HepG2 (cell line): ENCODE results near the gene POFUT2.

Experiments
- NFIC ChIP-seq: IDR thresholded peaks from 2 replicates; pipeline ENCODE4 v1.6.1; 2012; ENCODE audit warnings: mild to moderate bottlenecking, low read length, inconsistent platforms
- ZNF549 ChIP-seq: sonication (generic); formaldehyde crosslinking; IDR thresholded peaks from 2 replicates; pipeline ENCODE4 v1.5.0; 2020; ENCODE audit warnings: missing genetic modification reagents
- ZNF792 ChIP-seq: IDR thresholded peaks from 2 replicates; pipeline ENCODE4 v1.6.1; 2016
- TF ChIP-seq, protein P1 (sequence below): sonication (generic); formaldehyde crosslinking; IDR thresholded peaks from 2 replicates; pipeline ENCODE4 v1.4.0; 2020; ENCODE audit warnings: missing genetic modification reagents
- TF ChIP-seq, protein P2 (sequence below): sonication (generic); formaldehyde crosslinking; IDR thresholded peaks from 2 replicates; pipeline ENCODE4 v1.4.0; 2020; ENCODE audit warnings: missing genetic modification reagents, mild to moderate bottlenecking, borderline replicate concordance
- TF ChIP-seq, protein P3 (sequence below): sonication (generic); formaldehyde crosslinking; IDR thresholded peaks from 2 replicates; pipeline ENCODE4 v1.5.0; 2020; ENCODE audit warnings: mild to moderate bottlenecking, missing genetic modification reagents, moderate library complexity

DNA sequence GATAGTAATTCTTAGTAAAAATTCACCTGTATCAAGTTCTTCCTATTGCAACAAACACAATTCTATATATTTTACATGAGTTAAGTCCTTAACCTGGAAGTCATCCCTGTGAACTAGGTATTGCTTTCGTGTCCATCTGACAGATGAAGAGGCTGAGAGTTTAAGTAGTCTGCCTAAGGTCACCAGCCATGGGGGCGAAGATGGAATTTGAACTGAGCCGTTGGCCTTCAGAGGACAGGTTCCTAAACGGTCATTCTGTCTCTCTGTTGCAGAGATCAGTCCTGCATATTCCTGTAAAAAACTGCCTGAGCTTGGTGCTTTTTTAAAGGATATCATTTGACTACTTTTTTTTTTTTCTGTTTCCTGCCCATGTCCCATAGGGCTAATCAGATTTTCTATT is 10.2 kb upstream of the POFUT2 start:
- TF ChIP-seq, protein P1, sequence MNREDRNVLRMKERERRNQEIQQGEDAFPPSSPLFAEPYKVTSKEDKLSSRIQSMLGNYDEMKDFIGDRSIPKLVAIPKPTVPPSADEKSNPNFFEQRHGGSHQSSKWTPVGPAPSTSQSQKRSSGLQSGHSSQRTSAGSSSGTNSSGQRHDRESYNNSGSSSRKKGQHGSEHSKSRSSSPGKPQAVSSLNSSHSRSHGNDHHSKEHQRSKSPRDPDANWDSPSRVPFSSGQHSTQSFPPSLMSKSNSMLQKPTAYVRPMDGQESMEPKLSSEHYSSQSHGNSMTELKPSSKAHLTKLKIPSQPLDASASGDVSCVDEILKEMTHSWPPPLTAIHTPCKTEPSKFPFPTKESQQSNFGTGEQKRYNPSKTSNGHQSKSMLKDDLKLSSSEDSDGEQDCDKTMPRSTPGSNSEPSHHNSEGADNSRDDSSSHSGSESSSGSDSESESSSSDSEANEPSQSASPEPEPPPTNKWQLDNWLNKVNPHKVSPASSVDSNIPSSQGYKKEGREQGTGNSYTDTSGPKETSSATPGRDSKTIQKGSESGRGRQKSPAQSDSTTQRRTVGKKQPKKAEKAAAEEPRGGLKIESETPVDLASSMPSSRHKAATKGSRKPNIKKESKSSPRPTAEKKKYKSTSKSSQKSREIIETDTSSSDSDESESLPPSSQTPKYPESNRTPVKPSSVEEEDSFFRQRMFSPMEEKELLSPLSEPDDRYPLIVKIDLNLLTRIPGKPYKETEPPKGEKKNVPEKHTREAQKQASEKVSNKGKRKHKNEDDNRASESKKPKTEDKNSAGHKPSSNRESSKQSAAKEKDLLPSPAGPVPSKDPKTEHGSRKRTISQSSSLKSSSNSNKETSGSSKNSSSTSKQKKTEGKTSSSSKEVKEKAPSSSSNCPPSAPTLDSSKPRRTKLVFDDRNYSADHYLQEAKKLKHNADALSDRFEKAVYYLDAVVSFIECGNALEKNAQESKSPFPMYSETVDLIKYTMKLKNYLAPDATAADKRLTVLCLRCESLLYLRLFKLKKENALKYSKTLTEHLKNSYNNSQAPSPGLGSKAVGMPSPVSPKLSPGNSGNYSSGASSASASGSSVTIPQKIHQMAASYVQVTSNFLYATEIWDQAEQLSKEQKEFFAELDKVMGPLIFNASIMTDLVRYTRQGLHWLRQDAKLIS: no peak
- TF ChIP-seq, protein P2, sequence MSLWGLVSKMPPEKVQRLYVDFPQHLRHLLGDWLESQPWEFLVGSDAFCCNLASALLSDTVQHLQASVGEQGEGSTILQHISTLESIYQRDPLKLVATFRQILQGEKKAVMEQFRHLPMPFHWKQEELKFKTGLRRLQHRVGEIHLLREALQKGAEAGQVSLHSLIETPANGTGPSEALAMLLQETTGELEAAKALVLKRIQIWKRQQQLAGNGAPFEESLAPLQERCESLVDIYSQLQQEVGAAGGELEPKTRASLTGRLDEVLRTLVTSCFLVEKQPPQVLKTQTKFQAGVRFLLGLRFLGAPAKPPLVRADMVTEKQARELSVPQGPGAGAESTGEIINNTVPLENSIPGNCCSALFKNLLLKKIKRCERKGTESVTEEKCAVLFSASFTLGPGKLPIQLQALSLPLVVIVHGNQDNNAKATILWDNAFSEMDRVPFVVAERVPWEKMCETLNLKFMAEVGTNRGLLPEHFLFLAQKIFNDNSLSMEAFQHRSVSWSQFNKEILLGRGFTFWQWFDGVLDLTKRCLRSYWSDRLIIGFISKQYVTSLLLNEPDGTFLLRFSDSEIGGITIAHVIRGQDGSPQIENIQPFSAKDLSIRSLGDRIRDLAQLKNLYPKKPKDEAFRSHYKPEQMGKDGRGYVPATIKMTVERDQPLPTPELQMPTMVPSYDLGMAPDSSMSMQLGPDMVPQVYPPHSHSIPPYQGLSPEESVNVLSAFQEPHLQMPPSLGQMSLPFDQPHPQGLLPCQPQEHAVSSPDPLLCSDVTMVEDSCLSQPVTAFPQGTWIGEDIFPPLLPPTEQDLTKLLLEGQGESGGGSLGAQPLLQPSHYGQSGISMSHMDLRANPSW: no peak
- no peak for TF ChIP-seq NFIC
- TF ChIP-seq, protein P3, sequence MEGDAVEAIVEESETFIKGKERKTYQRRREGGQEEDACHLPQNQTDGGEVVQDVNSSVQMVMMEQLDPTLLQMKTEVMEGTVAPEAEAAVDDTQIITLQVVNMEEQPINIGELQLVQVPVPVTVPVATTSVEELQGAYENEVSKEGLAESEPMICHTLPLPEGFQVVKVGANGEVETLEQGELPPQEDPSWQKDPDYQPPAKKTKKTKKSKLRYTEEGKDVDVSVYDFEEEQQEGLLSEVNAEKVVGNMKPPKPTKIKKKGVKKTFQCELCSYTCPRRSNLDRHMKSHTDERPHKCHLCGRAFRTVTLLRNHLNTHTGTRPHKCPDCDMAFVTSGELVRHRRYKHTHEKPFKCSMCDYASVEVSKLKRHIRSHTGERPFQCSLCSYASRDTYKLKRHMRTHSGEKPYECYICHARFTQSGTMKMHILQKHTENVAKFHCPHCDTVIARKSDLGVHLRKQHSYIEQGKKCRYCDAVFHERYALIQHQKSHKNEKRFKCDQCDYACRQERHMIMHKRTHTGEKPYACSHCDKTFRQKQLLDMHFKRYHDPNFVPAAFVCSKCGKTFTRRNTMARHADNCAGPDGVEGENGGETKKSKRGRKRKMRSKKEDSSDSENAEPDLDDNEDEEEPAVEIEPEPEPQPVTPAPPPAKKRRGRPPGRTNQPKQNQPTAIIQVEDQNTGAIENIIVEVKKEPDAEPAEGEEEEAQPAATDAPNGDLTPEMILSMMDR (CRISPR knock-in tag): no peak
- no peak for TF ChIP-seq ZNF792 (CRISPR knock-in tag)
- TF ChIP-seq ZNF549 (CRISPR knock-in tag): no peak
